ENCODE data around the gene NAA60. TPM values are rescaled to one million over a fixed set of nuclear protein-coding genes. Genes with fewer than 3 reads are reported as not detected.
A peak's percentile ranks its signal among the peaks of the same experiment; 100 is the strongest.

The NAA60 gene
- 10 to 100 TPM; 34.8 to 44.5 TPM for total RNA-seq
- 21.3 to 27.1 reads per million in 2 donors for total RNA-seq

DNA sequence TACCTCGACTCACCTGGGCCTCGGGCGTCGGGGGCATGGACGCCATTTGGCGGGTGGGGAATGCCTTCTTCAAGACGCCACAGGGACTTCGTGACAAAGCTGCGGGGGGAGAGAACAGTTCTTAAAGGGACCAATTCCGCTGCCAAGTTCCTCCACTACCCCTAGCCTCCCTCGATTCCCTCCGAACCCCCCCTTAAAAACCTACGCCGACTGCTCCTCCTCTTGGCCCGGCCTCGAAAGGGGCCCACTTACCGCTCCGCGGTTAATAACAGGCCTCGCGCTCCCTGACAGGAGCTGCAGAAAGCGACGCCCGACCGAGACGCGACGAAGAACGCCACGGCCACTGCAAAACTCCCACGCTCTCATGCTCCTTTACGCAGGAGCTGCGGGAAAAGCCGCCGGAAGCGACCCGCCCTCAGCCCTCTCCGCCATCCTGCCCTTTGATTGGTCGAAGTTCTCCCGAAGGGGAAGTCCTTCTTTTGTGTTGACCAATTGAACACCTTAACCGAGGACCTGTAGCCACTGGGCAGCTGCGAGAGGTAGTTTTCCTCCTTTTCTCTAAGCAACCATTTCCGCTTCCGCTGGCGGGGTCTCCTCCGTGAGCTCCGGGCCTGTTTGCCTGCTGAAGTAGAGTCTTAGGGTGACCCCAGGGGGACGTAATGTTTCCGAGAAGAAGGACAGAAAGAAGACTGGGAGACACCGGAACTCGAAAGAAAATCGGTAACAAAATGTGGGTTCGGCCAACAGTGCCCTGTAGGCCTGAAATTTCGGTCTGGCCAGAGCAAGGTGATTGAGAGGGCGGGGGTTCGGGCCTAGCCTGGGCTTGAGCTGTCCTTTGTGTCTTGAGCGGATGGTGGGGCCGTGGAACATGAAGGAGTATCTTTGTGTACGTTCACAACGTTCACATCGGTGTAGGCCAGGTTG lies at the start of gene NAA60, which contains the start of gene ZNF597:
NAA60 (plus strand) TSS at position 573 of the 924 bp plus-strand sequence. CDS start 32,548 bp downstream, outside the sequence.
ZNF597 (minus strand) TSS at position 397 of the 924 bp plus-strand sequence; CDS start at position 46, 351 bp downstream.
- H3K4me1 Mint-ChIP-seq: peaks cover 9% of the 10 kb centered on the region
- no peaks in the 10 kb centered on the region for H3K36me3 Mint-ChIP-seq (ENCODE audit: low read depth)
- peak within 1 kb of the TSS; percentile 89 for H3K4me3 Mint-ChIP-seq
- H3K9me3 ChIP-seq (ENCODE audit: control insufficient read depth, low read length, poor library complexity, severe bottlenecking): no peaks in the 10 kb centered on the region
- peak; percentile 57 to 71 (median 60) for DNase-seq
- no peaks in the 10 kb centered on the region for H3K27me3 Mint-ChIP-seq
- H3K27ac Mint-ChIP-seq: peak within 1 kb of the TSS; percentile 91
- ATAC-seq: peak; percentile 96

DNA sequence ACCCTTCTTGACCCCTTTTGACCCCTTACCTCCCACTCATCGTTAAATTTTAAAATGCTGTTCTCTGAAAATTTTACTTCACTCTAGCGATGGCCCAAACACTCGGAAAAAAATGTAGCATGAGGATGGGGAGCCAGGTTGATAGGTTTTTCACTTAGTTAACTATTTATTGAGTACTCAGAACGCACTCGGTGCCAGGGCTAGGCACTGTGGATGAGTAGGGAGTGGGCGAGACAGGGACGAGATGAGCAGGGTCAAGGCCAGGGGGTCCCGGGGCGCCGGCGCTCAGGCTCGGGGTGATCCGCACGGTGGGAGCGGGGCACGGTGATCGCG lies 43.1 kb upstream of the NAA60 start:
- no peak for DNase-seq
- H3K9me3 ChIP-seq (ENCODE audit: control insufficient read depth, low read length, poor library complexity, severe bottlenecking): peaks cover 3% of the 10 kb centered on the region
- H3K4me1 Mint-ChIP-seq: peaks cover 12% of the 10 kb centered on the region
- peaks cover 5% of the 10 kb centered on the region for H3K36me3 Mint-ChIP-seq (ENCODE audit: low read depth)
- ATAC-seq: no peak
- H3K4me3 Mint-ChIP-seq: peak overlapping the region; percentile 94
- no peaks in the 10 kb centered on the region for H3K27me3 Mint-ChIP-seq
- H3K27ac Mint-ChIP-seq: peak overlapping the region; percentile 27

DNA sequence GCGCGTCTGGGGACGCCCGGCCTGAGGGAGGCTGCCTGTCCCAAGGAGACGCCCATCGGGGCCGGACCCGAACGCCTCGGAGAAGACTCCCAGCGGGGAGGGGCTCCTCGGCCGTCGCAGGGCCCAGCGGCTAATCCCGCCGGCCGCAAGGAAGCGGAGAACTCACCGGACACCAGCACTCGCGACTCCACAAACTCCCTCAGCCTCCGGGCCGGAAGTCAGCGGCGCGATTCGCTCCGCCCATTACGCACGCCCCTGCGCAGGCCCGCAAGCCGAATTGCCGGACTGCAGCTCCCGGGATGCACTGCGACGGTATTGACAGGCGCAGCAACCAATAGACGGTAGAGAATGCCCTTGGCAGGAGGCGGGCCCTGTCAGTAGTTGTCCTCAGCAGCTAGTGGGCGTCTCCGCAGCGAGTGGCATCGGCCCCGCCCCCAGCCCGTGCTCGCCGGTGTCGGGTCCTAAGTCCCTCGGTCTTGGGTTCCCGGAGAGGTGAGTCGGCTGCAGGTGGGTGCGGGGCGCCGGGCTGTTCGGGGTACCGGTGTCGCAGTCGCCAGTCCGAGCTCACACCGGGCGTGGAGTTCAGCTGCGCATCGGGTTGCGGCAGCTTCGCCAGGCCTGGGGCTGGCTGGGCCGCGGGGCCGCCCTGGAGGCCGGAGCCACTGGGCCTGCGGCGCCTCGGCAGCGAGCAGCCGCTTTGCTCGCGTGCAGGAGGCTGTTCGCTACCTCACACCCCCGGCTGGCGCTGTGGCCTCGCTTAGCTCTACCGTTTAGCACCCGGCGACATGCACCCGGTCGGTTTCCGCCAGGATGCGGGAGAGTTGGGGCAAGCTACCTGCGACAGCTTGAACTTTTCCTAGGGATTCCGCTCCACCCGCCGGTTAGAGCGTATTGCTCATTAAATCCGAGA lies 42.4 kb upstream of the NAA60 start, which contains the start of the genes ZNF174 and ZSCAN32:
ZNF174 (plus strand) TSS at position 437 of the 910 bp plus-strand sequence. CDS start 790 bp downstream, outside the sequence.
ZSCAN32 (minus strand) TSS at position 226 of the 910 bp plus-strand sequence. CDS start 3,447 bp downstream, outside the sequence.
- peaks cover 6% of the 10 kb centered on the region for H3K9me3 ChIP-seq (ENCODE audit: control insufficient read depth, low read length, poor library complexity, severe bottlenecking)
- DNase-seq (peak; percentile 94 to 97 (median 96)), ATAC-seq (peak; percentile 98)
- no peaks in the 10 kb centered on the region for H3K27me3 Mint-ChIP-seq
- peak within 1 kb of the TSS; percentile 94 for H3K4me3 Mint-ChIP-seq
- peaks cover 6% of the 10 kb centered on the region for H3K36me3 Mint-ChIP-seq (ENCODE audit: low read depth)
- peaks cover 12% of the 10 kb centered on the region for H3K4me1 Mint-ChIP-seq
- H3K27ac Mint-ChIP-seq: peak within 1 kb of the TSS; percentile 27

DNA sequence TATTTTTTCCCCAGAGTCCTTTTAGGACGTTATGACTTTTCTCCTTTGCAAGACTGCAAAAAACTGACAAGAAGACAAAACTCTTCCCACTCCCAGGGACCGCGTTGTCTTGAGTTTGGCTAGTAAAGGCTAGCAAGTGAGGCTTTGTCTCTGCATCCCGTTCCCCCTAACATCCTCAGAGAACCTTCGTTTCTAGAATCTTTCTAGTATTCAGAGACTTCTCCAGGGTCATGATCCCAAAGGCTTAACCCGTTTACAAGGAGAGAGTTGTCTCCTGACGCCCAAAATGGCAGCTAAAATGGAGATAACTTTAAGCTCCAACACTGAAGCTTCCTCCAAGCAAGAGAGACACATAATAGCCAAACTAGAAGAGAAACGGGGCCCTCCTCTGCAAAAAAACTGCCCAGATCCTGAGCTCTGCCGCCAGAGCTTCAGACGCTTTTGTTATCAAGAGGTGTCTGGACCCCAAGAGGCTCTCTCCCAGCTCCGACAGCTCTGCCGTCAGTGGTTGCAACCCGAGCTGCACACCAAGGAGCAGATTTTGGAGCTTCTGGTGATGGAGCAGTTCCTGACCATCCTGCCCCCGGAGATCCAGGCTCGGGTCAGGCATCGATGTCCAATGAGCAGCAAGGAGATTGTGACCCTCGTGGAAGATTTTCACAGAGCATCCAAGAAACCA lies 41.6 kb upstream of the NAA60 start:
- Mint-ChIP-seq H3K4me3 (peak overlapping the region; percentile 94), H3K36me3 (ENCODE audit: low read depth) (peaks cover 2% of the 10 kb centered on the region), H3K4me1 (peaks cover 12% of the 10 kb centered on the region), H3K27ac (peak overlapping the region; percentile 10), H3K27me3 (no peaks in the 10 kb centered on the region)
- H3K9me3 ChIP-seq (ENCODE audit: control insufficient read depth, low read length, poor library complexity, severe bottlenecking): peaks cover 9% of the 10 kb centered on the region
- no peak for ATAC-seq
- no peak for DNase-seq

DNA sequence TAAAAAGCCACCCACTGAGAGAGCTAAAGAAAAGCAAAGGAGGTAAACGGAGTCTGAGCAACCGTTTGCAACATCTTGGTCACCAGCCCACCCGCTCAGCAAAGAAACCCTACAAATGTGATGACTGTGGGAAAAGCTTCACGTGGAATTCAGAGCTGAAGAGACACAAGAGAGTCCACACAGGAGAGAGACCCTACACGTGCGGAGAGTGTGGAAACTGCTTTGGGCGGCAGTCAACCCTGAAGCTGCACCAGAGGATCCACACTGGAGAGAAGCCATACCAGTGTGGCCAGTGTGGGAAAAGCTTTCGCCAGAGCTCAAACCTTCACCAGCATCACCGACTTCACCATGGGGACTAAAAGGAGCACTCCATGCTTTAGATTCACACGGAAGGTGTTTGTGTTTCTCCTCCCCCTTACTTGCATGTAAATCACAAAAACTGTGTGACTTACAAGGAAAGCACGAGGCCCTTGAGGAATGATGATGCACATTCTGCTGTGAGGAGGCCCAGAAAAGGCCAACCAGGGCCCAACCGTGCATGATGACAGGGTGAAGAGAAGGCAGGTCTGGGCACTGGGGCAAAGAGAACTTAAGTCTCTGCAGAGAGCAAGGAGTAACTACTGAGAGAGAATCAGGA lies 34.8 kb upstream of the NAA60 start:
- Mint-ChIP-seq H3K36me3 (ENCODE audit: low read depth) (peaks cover 2% of the 10 kb centered on the region), H3K27me3 (no peaks in the 10 kb centered on the region), H3K27ac (no peak overlapping the region), H3K4me3 (no peak overlapping the region), H3K4me1 (no peaks in the 10 kb centered on the region)
- peaks cover 41% of the 10 kb centered on the region for H3K9me3 ChIP-seq (ENCODE audit: control insufficient read depth, low read length, poor library complexity, severe bottlenecking)
- ATAC-seq (no peak), DNase-seq (no peak)

DNA sequence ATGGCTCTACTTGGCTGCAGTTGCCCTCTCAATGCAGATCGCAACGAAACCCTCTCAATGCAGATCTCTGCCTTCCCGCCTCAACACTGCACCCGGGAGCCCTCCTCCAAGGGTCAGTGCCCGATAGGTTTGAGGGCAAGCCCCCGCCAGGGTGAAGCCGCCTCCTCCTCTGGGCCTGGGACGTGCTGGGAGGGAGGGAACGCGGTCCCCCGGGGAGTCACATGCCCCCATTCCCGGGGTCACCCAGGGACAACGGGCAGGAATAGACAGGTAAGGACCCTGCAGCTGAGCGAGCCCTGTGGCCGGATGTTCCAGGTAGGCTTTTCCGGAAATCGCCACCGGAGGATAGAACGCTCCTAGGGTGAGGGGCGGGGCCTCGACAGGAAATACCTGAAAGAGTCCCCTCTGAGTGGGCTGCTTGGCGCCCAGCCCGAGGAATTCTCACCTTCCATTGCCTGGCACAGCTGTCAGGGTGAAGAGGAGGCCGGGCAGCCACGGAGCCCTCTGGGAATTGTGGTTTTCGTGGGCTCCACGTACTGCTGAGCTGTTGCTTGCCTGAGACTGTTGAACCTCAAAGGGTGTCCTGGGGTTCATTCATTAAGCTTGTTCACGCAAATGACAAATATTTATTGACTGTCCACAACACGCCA lies 29.6 kb upstream of the NAA60 start:
- Mint-ChIP-seq H3K4me3 (no peak overlapping the region), H3K27me3 (no peaks in the 10 kb centered on the region), H3K27ac (no peak overlapping the region), H3K36me3 (ENCODE audit: low read depth) (no peaks in the 10 kb centered on the region), H3K4me1 (no peaks in the 10 kb centered on the region)
- peaks cover 15% of the 10 kb centered on the region for H3K9me3 ChIP-seq (ENCODE audit: control insufficient read depth, low read length, poor library complexity, severe bottlenecking)
- no peak for ATAC-seq
- DNase-seq: no peak

DNA sequence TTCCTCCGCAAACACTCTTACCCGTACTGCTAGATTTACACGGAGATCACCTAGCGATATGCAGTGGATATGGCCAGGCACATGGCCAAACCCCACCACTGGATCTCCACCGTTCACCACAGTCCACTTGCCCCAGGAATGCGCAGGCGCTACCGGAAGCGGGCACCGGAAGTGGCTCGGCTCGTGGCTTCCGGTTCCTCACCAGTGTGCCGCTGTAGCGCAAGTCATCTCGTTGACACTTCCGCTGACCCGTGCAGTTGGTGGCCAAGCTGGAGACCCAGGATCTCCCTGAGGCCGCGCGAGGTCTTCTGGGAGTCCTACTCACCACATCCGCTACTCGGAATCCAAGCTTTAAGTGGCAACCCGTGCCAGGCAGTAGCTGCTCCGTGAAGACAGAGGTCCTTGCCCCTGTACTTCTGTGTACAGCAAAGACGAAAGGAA lies 11.7 kb upstream of the NAA60 start:
- H3K9me3 ChIP-seq (ENCODE audit: control insufficient read depth, low read length, poor library complexity, severe bottlenecking): no peaks in the 10 kb centered on the region
- Mint-ChIP-seq H3K4me3 (peak overlapping the region; percentile 49), H3K27me3 (no peaks in the 10 kb centered on the region), H3K36me3 (ENCODE audit: low read depth) (peaks cover 2% of the 10 kb centered on the region), H3K4me1 (peaks cover 4% of the 10 kb centered on the region), H3K27ac (peak overlapping the region; percentile 32)
- ATAC-seq (peak; percentile 65), DNase-seq (peak in 1 of 3 donors; percentile 12)

DNA sequence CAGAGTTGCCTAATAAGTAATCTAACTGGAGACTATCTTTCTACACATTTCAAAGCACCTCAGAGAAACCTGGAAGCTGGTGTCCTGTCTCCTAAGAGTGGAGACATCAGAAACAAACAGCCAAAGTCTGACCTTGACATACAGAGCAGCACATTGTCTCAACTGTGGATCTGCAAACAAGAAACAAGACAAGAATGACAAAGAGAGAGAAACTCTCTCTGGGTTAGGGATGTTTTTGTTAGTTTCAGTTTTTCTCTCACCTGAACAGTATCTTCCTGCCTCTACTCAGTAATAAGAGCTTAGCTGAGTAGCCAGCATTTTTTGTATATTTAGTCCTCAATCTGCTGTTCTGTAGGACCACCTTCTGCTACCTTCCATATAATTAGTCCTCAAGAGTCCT lies 9.1 kb upstream of the NAA60 start:
- H3K36me3 Mint-ChIP-seq (ENCODE audit: low read depth): peaks cover 2% of the 10 kb centered on the region
- ATAC-seq: no peak
- no peak for DNase-seq
- no peaks in the 10 kb centered on the region for H3K27me3 Mint-ChIP-seq
- H3K27ac Mint-ChIP-seq: no peak overlapping the region
- no peaks in the 10 kb centered on the region for H3K9me3 ChIP-seq (ENCODE audit: control insufficient read depth, low read length, poor library complexity, severe bottlenecking)
- no peak overlapping the region for H3K4me3 Mint-ChIP-seq
- H3K4me1 Mint-ChIP-seq: peaks cover 4% of the 10 kb centered on the region

DNA sequence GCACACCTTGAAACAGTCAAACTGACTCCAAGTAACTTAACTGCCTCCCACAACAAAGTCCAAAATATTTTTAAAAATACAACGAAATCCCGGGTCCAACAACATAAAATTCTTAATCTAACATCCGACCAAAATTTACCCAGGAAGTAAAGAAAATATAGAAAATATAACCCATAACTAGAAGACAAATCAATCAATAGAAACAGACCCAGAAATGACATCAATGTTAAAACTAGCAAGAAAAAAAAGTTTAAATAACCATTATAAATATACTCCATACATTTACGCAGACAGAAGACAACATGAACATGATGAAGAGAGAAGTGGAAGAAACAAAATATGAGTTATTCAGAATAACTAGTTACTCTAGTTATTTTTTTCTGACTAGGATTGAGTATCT lies 3.8 kb upstream of the NAA60 start:
- H3K9me3 ChIP-seq (ENCODE audit: control insufficient read depth, low read length, poor library complexity, severe bottlenecking): no peaks in the 10 kb centered on the region
- H3K4me3 Mint-ChIP-seq: no peak overlapping the region
- no peak for DNase-seq
- H3K36me3 Mint-ChIP-seq (ENCODE audit: low read depth): no peaks in the 10 kb centered on the region
- no peak for ATAC-seq
- no peaks in the 10 kb centered on the region for H3K27me3 Mint-ChIP-seq
- peaks cover 9% of the 10 kb centered on the region for H3K4me1 Mint-ChIP-seq
- no peak overlapping the region for H3K27ac Mint-ChIP-seq

DNA sequence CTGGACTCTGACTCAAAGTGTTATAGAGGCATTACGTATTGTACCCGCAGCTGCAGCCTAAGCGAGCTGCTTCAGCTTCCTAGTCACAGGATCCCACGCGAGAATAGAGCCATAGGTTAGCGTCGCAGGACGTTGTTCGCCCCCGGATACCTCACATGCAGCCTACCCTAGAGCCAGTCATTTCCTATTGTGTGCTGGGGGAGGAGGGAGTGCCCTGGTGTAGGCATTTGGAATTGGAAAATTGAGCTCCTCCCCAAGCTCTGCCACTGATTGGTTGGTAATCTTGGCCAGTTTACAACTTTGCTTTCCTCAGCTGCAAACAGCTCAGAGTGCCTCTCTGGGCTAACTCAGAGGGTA lies 530 bp downstream of the NAA60 start:
- H3K9me3 ChIP-seq (ENCODE audit: control insufficient read depth, low read length, poor library complexity, severe bottlenecking): no peaks in the 10 kb centered on the region
- DNase-seq (no peak), ATAC-seq (peak; percentile 57)
- H3K4me1 Mint-ChIP-seq: peaks cover 9% of the 10 kb centered on the region
- H3K27ac Mint-ChIP-seq: peak overlapping the region; percentile 91
- H3K36me3 Mint-ChIP-seq (ENCODE audit: low read depth): no peaks in the 10 kb centered on the region
- H3K4me3 Mint-ChIP-seq: peak overlapping the region; percentile 89
- H3K27me3 Mint-ChIP-seq: no peaks in the 10 kb centered on the region

DNA sequence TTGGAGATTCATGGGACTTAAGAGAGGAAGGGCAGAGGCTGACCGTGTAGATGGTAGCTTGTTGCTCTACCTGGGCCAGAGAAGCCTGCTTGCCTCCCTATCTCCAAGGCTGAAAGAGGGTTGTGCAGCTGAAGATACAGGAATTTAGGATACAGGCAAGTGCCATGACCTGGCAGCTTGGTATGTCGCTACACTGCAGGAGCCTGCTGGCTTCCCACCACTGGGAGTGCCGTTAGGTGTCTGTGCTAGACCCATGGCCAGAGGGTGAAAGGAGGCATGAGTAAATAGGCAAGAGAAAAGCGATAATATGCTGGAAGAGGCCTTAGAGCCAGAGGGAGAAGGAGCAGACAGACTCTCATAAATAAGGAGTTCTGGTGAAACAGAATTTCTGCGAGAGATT lies 10.6 kb downstream of the NAA60 start:
- Mint-ChIP-seq H3K36me3 (ENCODE audit: low read depth) (no peaks in the 10 kb centered on the region), H3K4me3 (no peak overlapping the region), H3K27ac (no peak overlapping the region), H3K27me3 (no peaks in the 10 kb centered on the region), H3K4me1 (peaks cover 7% of the 10 kb centered on the region)
- ATAC-seq: no peak
- DNase-seq: no peak
- no peaks in the 10 kb centered on the region for H3K9me3 ChIP-seq (ENCODE audit: control insufficient read depth, low read length, poor library complexity, severe bottlenecking)

All from T-helper 17 cell (primary cell).